NAMALWA (cell line): ENCODE results near the gene SPRED3.
"Not testable (repeated sequence)": the region's sequence is repeated elsewhere in the genome, so short reads cannot be mapped to it uniquely, and the experiment has no call there.

Experiments used
- DNase-seq: peaks from one replicate; pipeline ENCODE4 v3.0.0-alpha.2; 2015; ENCODE audit warnings: low spot score

Gene SPRED3, protein sequence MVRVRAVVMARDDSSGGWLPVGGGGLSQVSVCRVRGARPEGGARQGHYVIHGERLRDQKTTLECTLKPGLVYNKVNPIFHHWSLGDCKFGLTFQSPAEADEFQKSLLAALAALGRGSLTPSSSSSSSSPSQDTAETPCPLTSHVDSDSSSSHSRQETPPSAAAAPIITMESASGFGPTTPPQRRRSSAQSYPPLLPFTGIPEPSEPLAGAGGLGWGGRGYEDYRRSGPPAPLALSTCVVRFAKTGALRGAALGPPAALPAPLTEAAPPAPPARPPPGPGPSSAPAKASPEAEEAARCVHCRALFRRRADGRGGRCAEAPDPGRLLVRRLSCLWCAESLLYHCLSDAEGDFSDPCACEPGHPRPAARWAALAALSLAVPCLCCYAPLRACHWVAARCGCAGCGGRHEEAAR

DNA sequence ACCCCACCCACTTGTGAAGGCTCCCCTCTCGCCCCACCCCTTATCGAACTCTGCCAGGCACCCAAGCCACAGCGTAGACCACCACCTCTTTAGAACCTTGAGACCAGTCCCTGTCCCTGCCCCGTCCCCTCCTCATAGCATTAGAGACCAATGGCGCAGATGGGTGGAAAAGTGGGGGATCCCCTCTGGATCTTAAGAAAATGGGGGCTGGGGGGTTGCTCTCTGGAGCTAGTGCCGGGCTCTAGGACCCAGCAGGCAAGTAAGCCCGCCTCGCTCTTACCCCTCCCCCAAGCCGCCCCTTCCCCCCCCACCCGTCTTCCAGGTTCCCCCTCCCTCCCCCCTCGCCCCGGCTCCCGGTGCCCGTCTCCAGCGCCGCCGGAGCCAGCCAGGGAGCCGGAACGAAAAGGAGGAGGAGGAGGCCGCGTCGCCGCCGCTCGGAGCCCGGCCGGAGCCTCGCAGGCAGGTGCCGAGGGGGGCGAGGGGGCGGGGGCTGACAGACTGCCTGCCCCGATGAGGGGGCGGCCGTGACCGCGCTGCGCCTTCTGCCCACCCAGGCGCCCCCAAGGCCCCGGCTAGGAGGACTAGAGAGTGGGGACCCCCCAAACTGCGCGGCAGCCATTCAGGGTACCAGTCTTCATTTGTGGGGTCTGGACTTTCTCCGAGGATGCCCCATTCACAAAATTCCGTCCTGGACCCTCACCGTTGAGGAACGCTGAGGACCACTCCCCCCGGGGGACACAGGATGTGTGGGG lies at the start of gene SPRED3:
Gene SPRED3, plus strand, starts transcription at position 349 of the 752 bp plus-strand sequence. CDS start 1,606 bp downstream, outside the sequence.
- no peak for DNase-seq

DNA sequence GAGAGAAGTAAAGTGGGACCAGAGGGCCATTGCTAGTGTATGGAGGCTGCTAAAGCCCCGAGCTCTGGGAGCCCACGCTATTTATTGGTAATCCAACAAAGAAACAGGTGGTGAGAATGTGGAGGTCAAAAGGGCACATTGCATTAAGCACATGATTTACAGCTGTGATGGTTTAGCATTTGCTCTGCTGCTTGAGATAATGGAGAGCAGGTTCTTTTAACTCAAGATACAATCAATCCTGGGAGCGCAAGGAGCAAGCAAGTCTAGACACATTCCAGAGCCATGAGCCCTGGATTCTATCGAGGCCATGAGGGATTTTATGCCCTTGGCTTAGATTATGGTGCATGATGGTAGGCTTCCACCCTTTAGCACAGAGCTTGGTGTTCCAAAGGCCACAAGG lies 49.5 kb upstream of the SPRED3 start:
- not testable (repeated sequence) for DNase-seq

DNA sequence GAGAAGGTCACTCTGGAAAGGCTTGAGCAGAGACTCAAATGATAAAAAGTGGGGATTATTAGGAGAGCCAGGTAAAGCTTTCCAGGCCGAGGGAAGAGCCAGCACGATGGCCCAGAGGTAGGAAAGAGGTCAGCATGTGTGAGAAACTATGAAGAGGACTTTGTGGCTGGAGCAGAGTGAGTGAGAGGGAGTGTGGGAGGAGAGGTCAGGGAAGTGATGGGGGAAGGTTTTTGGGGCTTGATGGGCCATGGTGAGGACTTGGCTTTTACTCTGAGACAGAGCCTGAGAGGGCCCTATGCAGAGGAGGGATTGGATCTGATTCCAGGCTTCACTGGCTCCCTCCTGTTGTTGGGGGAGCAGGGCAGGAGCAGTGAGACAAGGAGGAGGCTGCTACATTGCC lies 47.6 kb upstream of the SPRED3 start:
- DNase-seq: no peak

DNA sequence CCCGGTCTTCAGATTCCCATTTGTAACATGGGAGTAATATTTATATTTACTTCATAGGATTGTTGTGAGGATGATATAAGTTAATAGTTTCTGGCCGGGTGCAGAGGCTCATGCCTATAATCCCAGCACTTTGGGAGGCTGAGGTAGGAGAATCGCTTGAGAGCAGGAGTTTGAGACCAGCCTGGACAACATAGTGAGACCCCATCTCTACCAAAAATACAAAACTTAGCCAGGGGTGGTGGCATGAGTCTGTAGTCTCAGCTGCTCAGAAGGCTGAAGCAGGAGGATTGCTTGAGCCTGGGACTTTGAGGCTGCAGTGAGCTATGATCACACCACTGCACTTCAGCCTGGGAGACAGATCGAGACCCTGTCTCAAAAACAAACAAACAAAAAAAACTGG lies 41.7 kb upstream of the SPRED3 start:
- no peak for DNase-seq

DNA sequence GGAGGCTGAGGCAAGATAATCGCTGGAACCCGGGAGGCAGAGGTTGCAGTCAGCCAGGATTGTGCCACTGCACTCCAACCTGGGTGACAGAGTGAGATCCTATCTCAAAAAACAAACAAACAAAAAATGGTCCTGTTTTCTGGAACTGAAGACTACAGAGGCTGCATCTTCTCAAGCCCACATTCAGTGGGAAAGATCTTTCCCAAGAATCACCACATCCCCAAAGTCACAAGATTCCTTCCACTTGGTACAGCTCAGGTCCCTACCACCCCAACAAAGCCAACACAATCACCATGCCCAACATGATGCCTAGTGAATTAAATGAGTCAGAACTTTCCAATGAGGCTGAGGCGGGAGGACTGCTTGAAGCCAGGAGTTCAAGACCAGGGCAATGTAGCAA lies 37.6 kb upstream of the SPRED3 start:
- DNase-seq: no peak

DNA sequence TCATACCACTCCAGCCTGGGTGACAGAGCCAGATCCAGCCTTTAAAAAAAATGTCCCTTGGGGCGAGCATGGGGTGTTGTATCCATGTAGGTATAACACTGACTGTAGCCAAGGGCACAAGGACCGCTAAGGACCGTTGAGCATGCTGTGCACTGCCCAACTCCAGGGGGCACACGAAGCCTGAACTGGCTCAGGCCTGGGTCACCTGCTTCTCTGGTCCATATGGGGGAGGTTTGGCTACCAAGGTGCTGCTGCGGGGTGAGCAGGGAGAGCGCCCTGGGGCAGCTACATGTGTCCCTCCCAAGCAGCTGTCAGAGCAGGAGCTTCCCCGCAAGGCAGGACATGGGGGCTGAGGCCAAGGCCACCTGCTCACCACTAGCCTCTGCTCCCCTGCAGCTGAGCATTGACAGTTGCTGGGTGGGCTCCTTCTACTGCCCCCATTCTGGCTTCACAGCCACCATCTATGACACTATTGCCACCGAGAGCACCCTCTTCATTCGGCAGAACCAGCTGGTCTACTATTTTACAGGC lies 36.6 kb upstream of the SPRED3 start:
- DNase-seq: no peak

DNA sequence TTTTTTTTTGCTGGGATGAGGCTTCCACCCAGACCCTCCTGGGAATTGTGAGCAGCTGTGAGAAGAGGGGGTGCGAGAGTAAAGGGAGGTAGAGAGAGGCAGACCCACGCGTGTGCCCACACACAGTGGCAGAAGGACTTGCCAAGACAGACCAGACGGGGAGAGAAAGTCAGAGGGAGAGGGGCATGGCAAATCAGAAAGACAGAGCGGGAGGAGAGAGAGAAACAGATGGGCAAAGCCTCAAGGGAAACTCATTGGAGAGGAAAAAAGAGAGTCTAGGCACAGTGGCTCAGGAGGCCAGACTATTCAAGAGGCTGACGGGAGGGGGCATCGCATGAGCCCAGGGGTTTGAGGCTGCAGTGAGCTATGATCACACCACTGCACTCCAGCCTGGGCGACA lies 35.9 kb upstream of the SPRED3 start:
- DNase-seq: no peak

DNA sequence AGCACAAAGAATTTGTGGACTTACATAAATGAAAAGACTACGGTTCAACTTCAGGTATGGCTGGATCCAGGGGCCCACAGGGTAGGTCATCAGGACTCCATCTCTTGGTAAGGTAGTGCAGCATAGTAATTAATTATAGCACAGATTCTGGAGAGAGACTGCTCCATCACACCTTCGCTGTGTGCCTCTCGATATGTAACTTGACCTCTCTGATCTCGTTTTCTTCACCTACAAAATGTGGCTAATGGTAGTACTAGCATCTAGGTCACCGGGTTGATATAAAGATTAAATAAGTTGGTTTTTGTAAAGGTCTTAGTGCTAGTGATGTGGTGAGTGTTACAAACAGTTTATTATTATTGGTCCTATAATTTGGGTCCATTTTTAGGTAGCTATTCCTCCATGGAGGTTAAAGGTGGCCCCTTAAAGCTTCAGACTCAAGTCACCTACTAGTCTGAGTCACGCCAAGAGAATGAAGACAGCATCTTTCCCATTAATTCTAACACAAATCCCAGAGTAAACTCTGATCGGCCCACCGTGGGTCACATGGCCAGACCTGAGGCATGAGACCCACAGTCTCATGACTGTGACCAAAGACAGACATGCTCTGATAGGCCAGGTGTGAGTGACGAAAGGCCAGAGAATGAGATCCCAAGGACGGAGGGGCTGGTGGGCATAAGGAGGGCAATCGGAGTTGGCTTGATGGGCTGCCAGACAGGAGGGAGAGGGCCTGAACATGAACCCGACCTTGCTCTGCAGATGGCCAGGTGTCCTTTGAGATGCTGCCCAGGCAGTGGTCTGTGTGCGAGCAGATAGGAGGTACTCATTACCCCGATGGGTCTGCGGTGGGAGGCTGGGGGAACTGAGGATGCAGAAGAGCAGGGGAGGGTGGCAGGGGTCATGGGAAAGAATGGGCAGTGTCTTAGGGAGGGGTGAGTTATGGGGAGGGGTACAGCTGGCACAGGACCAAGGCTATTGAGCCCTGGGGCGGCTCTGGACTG lies 32.5 kb upstream of the SPRED3 start:
- DNase-seq: no peak

DNA sequence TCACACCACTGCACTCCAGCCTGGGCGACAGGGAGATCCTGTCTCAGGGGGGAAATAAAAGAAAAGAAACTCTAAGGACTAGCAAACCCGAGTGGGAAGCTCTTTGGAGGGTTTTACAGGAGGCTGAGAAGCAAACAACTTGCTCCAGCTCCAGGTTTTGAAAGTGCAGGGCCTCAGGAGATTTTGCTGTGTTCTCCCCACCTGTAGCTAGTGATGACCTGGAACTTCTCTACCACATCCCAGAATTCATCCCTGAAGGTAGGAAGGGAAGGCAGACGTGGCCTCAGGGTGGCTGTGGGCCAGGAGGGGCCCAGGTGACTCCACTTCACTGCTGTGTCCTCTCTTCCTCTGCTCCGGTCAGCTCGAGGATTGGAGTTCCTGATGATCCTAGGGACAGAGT lies 30.4 kb upstream of the SPRED3 start:
- no peak for DNase-seq

DNA sequence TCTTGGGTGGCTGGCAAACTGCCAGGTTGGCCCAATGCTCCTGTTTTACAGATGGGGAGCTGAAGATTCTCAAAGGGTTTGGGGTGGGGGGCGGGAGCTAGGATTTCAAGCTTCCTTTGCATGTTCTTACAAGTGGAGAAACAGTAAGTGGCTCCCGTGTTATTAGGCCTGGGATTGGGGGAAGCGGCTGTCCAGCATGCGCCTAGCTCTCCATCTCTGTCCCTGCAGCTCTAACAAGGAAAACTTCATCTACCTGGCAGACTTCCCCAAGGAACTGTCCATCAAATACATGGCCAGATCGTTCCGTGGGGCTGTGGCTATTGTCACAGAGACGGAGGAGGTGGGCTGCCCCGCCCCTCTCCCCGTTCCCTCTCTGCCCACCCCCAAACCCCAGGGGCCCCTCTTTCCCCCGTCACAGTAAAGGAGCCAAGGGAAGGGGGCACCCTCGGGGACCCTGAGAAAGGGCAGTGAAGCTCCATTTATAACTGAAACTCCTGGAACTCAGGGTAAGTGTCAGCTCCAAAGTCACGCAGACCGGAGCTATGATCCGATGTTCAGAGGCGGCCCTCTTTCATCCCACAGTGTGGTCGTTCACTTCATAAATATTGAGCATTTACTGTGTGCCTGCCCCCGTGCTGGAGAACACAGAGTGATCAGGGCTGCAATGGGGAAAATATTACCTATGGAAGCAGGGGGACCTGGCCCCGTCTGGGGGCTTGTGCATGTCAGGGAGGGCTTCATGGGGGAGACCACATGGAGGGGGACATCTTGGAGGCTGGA lies 29.1 kb upstream of the SPRED3 start:
- no peak for DNase-seq

DNA sequence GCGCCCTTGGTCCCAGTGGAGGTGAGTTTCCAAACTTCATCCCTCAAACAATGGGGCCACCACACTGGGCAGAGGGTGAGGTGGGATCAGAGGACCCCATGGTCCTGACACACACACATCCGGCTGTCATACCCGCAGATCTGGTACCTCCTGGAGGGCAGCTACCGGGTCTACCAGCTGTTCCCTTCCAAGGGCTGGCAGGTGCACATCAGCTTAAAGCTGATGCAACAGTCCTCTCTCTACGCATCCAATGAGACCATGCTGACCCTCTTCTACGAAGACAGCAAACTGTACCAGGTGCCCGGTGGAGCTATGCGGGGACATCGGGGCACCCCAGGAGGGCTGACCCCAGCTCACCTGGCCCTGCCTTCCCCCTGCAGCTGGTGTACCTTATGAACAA lies 28.1 kb upstream of the SPRED3 start:
- DNase-seq: peak; percentile 39

DNA sequence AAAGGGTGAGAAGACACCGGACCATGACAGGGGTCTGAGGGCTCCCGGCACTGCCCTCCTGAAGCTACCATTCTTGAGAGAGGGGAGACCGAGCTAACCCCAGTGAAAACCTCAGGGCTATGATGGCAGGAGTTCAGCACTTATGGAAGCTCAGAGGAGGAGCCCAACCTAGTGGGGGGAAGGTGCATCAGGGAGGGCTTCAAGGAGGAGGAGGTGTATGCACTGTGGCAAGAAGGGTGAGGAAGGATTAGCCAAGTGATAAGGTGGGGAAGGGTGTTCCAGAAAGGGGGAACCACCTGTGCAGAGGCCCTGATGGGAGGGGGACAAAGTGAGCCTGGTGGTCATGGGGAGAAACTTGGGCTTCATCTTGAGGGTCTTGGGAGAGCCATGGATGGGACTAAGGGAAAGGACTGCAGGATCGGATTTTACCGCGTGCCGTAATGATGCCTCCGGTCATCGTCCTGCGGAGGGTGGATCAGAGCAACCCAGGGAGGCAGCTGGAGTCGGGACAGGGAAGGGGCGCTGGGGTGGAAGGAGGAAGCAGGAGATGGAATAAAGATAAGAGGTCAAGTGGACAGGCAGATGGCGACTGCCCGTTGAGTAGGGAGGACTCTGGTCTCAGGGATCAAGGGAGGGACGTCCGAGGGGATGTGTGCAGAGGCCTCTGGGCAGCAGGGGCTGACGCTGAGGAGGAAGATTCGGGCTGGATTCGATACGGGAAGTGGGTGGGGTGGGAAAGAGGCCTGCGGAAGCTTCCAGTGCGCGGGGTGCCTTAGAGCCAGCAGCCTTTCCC lies 27.5 kb upstream of the SPRED3 start:
- no peak for DNase-seq

DNA sequence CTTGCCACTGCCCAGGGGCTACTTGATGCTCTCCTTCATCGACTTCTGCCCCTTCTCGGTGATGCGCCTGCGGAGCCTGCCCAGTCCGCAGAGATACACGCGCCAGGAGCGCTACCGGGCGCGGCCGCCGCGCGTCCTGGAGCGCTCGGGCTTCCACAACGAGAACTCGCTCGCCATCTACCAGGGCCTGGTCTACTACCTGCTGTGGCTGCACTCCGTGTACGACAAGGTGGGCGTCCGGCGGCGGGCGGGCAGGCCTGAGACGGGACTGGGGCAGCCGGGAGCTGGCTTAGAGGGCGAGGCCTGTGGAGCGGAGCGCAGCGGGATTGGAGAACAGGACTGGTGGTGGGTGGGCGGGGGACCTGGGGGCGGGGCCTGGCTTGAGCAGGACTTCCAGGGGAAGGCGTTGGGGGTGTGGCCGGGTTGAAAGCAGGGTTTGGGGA lies 26.8 kb upstream of the SPRED3 start:
- peak; percentile 55 for DNase-seq

DNA sequence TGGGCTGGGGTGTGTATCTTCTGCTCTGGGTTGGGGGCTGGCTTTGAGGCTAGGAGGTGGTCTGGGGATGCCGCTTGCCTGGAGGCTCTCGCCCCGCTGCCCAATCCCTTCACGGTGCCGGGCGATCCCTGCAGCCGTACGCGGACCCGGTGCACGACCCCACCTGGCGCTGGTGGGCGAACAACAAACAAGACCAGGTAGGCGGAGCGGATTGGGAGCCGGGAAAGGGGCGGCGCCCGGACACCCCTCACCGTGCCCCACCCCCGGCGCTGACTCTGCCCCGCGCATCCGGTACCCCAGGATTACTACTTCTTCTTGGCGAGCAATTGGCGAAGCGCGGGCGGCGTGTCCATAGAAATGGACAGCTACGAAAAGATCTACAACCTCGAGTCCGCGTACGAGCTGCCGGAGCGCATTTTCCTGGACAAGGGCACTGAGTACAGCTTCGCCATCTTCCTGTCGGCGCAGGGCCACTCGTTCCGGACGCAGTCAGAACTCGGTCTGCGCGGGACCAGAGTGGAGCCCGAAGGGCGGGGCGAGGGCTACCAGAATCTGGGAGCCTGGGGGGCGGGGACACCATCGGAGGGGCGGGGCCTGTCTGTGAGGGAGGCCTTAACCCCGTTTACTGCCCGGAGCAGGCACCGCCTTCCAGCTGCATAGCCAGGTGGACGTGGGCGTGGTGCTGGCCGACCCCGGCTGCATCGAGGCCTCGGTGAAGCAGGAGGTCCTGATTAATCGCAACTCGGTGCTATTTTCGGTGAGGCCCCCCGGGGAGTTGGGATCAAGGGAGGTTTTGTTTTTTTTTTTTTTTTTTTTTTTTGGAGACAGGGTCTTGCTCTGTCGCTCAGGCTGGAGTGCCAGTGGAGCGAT lies 26.2 kb upstream of the SPRED3 start:
- DNase-seq: no peak

DNA sequence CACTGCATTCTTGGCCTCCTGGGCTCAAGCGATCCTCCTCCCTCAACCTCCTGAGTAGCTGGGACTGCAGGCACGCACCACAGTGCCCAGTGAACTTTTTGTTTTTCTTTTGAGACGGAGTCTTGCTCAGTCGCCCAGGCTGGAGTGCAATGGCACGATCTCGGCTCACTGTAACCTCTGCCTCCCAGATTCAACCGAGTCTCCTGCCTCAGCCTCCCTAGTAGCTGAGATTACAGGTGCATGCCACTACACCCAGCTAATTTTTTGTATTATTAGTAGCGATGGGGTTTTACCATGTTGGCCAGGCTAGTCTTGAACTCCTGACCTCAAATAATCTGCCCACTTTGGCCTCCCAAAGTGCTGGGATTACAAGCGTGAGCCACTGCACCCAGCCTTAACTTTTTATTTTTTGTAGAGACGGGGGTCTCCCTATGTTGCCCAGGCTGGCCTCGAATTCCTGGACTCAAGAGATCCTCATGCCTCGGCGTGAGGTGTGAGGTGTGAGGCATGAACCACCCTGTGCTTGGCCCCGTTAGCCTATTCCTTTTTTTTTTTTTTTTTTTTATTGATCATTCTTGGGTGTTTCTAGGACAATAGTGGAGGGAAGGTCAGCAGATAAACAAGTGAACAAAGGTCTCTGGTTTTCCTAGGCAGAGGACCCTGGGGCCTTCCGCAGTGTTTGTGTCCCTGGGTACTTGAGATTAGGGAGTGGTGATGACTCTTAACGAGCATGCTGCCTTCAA lies 25.4 kb upstream of the SPRED3 start:
- not testable (repeated sequence) for DNase-seq

DNA sequence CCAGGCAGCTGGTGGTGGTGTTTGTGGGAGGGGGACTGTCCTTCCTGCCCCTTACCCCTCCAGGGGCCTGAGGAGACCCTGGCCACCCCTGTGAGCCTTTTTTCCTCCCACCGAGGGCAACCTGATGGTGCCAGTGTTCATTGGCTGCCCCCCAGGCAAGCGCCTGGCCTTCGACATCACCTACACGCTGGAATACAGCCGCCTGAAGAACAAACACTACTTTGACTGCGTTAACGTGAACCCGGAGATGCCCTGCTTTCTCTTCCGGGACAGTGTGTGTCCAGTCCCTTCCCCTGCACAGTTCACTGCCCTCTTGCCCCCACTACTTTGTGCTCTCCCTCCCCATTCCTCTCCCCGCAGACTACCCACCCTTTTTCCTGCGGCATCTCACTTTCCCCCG lies 21.5 kb upstream of the SPRED3 start:
- no peak for DNase-seq

DNA sequence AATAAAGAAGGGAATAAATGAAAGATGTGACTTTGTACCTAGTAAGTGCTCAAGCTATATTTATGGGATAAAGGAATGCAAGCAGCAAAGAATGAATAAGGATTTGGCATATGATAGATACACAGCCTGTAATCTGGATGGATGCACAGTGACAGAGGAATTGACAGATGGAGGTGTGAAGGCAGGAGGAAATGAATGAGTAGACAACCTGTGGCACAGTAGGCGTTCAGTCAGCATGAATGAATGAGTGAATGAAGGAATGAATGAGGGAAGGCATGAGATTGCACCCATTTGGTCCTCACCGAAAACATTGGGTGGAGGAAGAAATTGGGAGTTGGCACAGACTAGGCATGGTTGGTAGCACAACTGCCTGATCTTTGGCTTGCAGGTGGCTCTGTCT lies 18.9 kb upstream of the SPRED3 start:
- DNase-seq: no peak

DNA sequence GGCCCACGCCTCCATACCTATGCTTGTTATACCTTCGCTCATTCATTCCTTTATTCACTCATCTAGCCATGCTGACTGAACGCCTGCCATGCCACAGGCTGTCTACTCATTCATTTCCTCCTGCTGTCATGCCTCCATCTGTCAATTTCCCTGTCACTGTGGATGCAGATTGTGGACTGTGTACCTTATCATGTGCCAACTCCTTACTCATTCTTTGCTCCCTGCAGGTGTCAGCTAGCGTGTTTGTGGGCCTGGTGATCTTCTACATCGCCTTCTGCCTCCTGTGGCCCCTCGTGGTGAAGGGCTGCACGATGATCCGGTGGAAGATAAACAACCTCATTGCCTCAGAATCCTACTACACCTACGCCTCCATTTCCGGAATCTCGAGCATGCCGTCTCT lies 18.2 kb upstream of the SPRED3 start:
- no peak for DNase-seq

DNA sequence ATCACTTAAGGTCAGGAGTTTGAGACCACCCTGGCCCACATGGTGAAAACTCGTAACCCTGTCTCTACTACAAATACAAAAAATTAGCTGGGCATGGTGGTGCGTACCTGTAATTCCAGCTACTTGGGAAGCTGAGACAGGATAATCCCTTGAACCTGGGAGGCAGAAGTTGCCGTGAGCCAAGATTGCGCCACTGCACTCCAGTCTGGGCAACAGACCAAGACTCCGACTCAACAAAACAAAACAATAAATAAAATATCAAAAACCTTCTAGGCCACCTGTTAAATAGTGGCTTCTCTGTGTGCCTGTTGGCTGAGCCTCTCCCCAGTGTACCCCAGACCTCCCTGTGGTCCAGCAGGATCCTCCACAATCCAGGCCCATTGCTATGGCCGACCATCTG lies 17.4 kb upstream of the SPRED3 start:
- DNase-seq: no peak
